22Rv1 (cell line): ENCODE measurements around the gene IL17RC.

ENCODE experiments used
- CTCF ChIP-seq: fragments of 450-650 bp; IDR thresholded peaks from 2 replicates; pipeline ENCODE4 v1.5.1; 2017; ENCODE audit warnings: mild to moderate bottlenecking
- ZFX ChIP-seq: fragments of 450-650 bp; IDR thresholded peaks from 2 replicates; pipeline ENCODE4 v1.6.1; 2017; ENCODE audit warnings: antibody characterized with exemption, borderline replicate concordance

GRCh38 chr3:9930804-9931418 lies 14.0 kb downstream of the IL17RC start:
- TF ChIP-seq CTCF (0 out of 2 replicates have a peak, but pooled peaks have one; percentile 10), ZFX (no peak)
